GM04503 (cell line): ENCODE results near the gene LMX1A.

Experiments
- DNase-seq: peaks from one replicate; pipeline ENCODE4 v3.0.0-alpha.2; 2012; ENCODE audit warnings: low read depth

Gene LMX1A

DNA sequence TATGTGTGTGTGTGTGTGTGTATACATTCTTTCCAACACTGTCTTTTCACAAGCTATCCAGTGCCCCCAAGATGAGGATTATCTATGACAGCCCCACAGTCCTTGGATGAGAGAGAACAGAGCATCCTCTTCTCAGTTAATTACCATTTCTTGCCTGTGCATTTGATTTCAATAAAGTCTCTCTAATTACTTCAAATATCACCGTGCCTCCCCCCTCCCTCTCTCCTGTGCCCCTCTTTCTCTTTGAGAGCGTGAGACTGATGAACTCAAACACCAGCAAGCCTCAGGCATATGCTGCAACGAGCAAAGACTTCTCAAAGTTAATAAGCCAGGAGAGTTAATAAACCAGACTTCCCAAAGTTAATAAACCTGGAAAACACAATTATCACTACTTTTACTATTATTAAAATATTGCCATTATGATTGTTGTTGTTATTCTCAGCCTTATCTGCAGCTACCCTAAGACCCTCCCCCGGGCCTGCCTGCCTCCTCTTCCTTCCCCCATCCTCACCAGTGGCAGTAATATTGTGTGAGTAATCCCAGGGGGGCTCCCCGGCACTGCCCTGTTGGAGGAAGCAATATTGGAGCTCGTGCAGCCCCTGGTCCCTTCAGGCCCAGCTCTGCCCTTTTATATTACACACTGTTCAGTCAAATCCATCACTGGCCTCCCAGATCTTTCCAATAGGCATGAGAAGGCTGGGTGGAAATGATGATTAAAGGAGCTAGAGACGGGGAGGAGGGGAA is 30.9 kb downstream of the LMX1A start:
- no peak for DNase-seq

DNA sequence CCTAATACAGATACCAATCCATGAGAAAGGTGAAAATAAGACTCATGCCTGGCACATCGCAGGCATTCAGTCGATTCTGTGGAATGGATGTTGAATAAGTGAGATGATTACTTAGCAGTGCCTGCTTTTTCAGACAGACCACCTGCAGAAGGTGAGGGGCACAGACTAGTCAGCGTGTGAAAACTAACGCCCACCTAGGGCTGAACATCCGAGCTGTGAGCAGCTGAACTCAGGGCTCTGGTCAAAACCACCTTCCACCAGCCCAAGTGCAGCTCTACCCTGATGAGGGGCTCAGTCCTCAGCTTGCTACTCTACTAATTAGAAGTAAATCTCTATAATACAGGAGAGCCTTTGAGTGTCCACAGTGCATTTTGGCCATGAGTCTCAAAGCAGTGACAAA is 32.5 kb downstream of the LMX1A start:
- DNase-seq, result no peak

DNA sequence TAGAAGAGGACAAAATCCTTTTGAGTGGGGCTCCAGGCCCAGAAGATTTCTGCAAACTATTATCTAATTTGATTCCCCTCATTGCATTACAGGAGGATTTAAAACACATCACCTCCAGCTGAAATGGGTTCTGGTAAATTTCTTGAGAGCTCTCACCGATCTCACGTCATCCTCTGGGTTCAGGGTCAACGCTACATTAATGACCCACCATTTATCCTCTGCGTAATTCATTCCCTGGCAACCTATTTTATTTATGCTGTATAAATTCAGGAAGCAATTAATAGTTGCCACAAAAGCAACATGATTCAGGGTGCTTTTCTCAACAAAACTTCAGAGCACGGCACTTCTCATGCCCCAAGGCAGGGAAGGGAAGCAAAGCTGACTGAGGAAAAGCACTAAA is 38.9 kb downstream of the LMX1A start:
- no peak for DNase-seq

DNA sequence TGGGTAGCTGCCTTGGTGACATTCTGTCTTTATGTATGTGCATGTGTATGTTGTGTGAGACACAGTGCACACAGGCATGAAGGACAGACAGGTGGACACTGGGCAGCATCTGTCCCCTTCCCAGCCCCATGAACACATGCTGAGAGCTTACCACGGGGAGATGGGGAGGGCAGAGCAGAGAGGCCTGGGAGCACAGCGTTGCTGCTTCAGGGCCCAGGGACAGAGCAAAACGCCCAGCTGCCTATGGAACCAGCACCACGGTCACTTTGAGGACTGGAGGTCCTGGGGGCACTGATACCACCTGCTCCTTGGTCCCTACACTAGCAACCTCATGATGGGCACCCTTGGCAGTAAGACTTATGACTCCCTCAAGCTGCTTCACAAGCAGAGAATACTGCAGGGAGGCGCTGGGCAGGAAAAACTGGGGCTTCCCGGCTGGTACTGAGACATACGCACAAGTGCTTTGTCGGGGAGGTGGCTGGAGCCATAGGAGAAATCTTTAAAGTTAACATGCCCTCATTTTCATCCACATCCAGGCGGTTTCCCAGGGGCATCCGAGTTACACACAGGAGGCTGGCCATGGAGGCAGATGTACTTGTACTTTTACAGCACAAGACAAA is 40.3 kb downstream of the LMX1A start:
- no peak for DNase-seq

DNA sequence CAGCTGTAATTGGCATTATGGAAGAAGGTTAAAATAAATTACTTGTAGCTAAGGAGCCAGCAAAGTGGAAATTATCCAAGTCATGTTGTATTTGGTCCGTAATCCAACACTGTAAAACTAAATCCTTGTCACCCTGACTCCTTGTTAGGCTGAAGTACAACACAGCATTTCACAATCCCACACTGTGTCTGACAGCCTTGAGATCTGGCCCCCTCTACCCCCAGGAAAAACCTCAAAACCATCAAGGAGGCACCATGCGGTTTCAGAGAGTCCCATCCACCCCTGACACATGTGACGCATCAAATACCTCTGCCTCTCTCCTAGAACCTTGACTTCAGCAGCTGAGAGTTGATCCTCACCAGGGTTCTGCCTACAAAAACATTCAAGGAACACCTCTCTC is 41.0 kb downstream of the LMX1A start:
- no peak for DNase-seq

DNA sequence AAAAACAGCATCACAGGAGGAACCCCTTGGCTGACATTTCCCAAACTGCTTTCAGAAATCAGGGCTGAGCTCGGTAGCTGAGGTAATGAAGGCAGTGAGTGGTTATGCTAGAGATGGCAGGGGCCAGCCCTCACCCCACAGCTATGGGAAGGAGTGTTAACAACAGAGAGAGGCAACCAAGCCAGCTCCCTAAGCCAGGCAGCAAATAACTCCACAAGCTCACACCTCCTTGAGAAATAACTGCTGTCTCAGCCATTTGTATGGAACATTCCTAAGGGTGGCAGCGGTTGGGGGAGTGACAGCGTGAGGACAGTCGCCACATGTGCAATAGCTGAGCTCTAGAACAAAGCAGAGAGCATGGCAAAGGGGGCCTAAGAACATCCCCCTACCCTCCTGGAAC is 42.6 kb downstream of the LMX1A start:
- DNase-seq, result no peak

DNA sequence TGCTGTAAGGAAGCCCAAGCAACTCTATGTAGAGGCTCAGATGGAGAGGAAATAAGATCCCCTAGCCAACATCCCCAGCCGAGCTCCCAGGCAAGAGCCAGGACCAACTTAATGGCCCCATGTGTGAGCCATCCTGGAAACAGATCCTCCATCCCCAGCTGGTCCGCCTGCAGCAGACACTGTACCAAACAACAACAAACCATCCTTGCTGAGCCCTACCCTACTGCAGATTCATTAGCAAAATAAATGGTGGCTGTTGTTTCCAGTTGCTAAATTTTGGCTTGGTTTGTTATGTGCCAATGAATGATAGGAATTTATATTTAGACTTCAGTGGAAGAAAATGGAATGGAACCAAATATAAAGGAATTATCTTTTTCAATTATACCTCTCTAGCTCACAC is 43.9 kb downstream of the LMX1A start:
- DNase-seq, result no peak

DNA sequence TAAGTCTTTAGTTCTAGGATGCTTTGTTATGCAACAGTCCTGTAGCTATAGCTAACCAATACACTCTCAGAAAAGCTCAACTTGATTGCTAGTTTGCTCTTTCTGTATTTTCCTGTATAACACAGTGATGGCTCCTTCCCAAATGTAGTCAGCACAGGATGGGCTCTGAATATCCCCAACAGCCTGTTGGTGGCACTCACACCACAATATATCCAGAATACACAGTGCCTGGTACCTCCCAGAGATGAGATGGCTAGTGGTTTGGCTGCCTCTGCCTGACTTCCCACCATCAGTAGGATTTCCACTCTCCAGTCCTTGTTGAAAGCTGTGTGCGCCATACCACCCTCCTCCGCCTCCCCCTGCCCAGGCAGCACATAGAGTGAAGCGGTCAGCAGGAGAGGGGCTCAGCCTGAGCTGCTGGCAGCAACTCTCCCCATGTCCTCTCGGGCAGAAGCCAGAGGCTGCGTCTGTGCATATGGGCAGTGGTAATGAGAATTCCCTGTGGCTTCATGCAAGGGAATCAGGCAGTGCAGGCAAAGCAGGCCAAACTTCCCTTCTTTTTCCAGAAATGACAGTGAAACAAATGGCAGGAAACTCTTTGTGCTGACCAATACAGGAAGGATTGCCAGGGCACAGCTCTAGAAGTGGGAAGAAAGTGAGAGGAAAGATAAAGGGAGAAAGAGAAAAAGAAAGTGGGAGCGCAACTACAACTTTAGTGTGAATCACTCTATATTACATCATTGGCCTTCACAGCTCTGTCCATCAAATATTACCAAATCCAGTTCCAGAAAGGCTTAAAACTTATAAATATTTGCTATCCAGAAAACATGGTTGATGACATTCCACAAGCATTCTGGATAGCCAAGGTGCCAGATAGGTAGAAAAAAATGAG is 49.7 kb downstream of the LMX1A start:
- no peak for DNase-seq

DNA sequence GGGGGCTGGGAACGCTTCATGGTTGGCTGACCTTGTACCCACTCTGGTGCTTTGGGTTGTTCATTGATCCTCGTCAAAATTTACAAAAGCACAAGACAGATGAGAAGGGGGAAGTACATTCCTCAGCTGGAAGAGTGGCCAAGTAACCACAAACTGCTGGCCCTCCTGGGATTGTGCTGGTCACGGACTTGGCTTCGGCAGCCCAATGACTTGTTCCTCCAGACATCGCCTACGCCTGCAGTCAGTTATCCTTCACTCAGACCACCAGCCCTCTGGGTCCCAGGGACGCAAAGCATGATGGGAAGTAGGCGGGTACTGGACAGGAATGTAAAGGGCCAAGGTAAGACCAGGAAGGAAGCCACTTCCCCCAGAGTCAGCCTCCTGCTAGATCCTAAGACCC is 53.1 kb downstream of the LMX1A start:
- DNase-seq, result no peak

DNA sequence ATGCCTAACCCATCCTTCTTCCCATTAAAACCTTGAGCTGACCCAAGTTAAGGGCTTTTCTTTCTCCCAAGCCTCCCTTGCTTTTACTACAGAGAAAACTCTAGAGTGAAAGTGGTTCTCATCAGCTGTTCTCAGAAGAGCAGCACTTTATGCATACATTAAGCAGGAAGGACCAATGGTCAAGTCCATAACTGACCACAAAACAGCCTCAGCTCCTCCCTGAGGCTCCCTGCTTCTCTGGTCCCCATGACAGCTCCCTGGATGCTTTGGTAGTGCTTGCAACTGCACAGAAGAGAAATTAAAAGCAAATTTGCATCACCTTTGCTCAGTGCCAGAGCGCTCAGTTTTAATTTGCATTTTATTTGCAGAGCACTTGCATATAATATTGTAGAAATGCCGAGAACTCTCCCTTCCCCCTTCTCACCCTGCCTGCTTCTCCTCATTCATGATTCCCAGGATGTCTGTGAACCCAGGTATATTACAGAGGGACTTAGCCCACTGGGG is 56.1 kb downstream of the LMX1A start:
- no peak for DNase-seq

DNA sequence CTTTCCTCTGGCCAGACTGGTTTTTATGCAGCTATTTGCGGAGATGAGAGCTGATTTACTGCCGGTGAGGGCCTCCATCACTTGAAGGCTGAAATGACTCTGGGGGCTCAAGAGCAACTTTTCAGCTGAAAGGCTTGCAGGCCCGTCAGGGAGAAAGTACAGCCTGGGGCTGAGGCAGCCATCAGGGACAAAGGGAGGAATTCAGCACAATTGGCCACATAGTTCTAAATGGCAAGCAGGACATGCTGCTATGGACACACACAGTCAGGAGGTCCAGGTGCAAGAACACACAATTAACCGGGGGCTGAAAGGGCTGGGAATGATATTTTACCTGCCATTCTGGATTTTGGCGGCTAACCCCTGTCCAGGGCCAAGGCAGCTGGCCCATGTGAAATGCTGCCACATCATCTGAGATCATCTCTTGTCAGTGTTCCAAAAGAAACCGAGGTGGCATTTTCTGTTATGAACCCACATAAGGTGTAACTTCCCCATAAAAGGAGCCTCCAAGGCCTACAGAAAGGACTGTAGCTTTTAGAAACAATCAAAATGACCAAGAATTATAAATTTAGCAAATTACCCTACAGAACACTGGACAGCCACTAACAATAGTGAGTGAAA is 58.2 kb downstream of the LMX1A start:
- DNase-seq, result no peak

DNA sequence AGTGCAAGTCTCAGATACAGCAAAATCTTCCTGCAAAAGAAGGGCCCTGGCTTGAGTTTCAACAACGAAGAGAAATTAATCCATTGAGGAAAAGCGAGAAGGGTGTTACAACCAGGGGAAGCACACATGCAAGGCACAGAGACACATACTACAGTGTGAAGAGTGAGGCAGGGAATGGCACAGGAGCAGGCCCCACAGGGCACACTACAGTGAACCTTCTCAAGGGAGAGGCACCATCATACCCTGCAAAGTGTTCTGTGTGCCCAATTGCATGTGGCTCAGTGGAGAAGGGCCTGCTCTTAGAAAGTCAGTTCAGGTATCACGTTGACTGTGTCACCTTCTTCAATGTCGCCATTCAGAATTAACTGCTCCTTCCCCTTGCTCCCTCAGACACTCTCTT is 60.3 kb downstream of the LMX1A start:
- no peak for DNase-seq

DNA sequence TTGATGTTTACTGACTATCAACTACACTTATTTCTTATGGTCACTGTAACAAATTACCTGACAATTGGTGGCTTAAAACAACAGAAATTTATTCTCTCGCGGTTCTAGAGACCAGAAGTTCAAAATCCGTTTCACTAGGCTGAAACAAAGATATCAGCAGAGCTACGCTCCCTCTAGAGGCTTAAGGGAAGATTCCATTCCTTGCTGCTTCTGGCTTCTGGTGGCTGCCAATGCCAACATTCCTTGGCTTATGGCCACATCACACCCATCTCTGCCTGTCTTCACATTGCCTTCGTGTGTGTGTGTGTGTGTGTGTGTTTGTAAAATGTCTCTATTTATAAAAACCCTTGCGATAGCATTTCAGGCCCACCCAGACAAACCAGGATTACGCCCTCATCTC is 66.4 kb downstream of the LMX1A start:
- peak; percentile 9 for DNase-seq

DNA sequence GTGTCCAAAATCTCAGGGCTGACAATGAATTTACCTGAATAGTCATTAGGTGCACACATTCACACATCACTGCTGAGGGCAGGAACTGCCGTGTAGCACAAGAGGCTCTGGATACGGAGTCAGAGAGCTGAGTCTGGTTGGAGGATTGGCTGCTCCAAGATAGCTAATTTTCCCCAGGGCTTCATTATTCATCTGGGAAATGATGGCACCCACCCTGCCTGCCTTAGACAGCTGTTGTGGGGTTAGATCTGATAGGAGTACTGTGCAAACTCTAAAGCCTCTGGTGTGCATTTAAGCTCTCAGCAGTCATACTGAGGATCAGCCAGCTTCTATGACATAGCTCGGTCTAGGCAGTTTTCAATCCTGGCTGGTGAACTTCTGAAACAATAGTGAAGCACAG is 67.0 kb downstream of the LMX1A start:
- DNase-seq, result no peak

DNA sequence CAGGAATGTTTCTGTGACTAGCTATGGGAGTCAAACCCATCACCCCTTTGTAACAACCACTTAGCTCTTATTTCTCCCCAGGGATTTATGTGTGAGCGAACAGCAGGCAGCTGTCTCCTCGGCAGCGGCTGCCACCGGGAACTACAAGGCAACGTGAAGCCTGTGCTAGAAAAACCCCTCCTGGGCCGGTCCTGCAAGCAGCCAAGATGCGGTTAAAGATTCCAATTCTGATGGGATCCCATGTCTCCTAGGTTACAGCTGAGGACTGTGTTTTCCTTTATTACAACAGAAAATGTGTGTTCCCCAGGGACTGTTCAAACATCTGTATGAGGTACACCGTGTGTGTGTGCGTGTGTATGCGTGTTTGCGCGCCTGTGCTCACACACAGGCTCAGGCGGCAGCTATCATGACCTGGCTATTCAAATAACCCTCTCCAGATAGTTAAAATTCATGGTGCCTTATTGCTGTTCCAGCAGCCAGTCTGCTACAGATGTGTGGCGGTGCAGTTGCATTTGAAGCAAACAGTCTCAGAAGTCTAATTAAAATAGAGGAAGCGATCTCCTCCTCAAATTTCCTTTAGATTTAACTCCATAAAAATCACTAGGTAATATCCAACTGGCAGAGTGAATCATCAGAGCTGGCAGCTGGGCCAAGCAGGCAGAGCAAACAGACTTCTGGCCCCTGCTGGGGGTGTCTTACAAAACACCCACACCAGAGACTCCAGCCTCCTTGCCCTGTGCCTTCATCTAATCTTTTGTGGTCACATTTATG is 68.0 kb downstream of the LMX1A start:
- DNase-seq, result no peak

DNA sequence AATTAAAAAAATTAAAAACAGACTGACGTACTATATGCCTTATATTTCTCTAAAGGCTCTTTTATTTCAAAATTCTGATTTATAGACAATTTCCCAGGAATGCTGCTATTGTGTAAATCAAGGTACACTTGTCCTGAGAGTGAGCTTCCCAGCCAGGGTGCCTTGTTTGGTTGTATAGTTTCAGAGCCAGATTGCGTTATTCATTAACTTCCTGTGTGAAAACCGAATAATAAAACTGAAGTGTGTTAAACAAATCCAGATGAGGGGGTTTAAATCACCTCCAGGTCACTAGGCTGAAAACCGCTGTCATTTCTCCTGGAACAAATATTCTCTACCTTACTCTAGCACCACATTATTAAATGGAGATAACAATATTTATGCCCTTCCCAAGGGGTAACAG is 68.7 kb downstream of the LMX1A start:
- no peak for DNase-seq

DNA sequence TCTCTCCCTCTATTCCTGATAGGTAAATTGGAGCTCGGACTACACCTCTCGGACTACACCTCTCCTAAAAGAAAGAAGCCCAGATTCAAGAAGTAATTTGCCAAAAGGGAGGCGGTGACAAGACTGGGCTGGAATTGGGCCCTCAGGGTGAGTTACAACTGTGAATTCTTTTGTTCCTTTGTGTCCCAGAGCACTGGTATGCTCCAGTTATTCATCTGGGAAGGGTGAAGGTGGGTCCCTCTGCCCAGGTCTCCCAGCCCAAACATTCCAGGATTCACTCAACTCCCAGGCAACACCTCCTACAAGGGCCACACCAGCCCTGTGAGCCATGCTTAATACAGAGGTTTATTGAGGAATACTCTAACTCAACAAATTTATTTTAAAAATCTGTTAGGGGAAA is 69.2 kb downstream of the LMX1A start:
- DNase-seq, result no peak

DNA sequence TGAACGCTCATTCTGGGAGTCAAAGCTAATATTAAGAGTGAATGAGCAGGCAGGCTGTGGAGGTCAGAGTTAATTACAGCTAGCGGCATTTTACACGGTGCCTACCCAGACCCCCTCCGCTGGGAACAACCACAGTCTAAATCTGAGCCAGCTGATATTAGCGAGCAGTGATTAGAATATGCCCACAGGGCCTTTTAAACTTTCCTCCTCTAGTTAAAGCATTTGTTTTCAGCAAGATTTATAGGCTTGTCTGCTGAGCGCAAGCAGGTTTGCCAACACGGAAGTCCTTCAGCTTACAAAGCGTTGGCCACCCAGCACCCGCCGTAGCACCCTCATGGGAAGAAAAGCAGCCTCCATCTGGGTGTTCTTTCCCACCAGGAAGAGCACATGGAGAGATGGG is 72.1 kb downstream of the LMX1A start:
- no peak for DNase-seq

DNA sequence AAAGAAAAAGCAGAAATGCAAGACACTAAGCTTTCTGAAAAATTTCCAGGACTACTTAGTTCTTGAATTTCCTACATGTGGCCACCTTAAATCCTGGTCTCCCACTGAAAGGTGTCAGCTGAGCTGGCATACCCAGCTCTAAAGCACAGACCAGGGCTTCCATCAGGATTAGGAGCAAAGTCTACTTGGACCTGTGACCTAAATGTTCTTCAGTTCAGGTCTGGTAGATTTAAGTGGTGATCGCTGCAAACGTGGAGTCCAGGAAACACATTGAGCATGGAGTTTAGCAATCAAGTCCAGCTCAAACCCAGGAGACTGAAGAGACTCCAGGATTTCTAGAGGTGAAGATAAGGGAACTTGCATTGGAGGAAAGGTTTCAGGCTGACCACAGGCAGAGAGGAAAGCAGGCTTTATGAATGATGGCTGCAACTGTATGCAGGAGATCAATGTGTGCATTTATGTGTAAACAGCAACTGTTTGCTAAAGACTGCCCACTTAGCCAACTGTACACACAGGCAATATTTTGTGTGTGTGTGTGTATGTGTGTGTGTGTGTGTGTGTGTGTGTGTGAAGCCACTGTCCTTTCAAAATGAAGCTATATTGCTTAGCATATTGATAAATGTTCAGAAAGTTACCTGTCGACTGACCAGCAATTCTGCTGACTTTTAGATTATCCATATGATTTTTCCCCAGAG is 75.2 kb downstream of the LMX1A start:
- no peak for DNase-seq

DNA sequence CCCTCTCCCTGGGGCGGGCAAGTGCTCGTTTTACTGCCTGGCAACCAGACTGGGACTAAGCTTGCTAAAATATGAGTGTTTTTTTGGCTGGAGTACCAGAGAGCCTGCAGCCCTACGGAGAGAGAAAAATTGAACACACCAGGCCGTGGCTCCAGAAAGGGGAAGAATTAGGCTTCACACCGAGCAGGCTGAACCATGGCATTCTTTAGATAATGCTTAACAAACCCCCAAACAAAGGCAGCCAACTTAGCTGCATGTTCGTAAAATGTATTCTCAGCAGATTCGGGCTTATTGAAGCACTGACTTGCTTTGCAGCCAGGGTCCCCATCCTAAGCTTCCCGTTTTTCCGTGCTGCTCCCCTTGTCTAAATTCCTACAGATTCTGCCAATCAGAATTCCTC is 76.6 kb downstream of the LMX1A start:
- no peak for DNase-seq

DNA sequence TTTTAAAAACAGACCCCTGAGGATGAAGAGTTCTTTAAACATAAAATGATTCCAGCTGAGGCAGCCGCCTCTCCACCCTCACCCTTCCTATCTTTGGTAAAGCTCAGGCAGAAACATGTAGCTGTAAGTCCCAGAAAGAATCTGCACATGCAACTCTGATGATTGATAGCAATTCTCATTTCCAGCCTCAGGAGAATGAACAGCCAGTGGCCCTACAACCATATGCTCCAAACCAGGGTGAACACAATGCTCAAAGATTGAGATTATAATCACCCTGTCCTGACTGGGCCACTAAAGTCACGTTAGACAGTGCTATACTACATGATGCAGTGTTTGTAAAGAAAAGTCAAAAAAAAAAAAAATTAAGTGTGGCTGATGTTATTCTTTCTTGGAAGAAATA is 80.2 kb downstream of the LMX1A start:
- no peak for DNase-seq
